H7 (cell line): Measurements from ENCODE around the gene SPATA2L. TPM values are rescaled to one million over a fixed set of nuclear protein-coding genes. Genes with fewer than 3 reads are reported as not detected.

ENCODE experiments used
- DNase-seq: peaks from one replicate; pipeline ENCODE4 v3.0.0; 2012
- H3K27me3 ChIP-seq: 2 replicates; pipeline ENCODE4 v1.6.0; 2011; ENCODE audit warnings: mild to moderate bottlenecking, low read length; ENCODE audit not compliant: control insufficient read depth, insufficient read depth
- H3K36me3 ChIP-seq: replicated peaks from 2 replicates; pipeline ENCODE4 v1.5.1; 2011; ENCODE audit warnings: low read length; ENCODE audit not compliant: control insufficient read depth, insufficient read depth
- H3K4me3 ChIP-seq: 2 replicates; pipeline ENCODE4 v1.5.1; 2011; ENCODE audit warnings: low read depth, mild to moderate bottlenecking, control low read depth, low read length, moderate library complexity; ENCODE audit not compliant: insufficient read depth
- total RNA-seq: library from RNA; depleted of rRNA; stranded (reverse); fragments of >200 nt; shearing (Covaris generic); gene quantifications from 2 replicates; pipeline ENCODE4 v1.2.3, GENCODE V29; 2014; rRNA removed

Gene SPATA2L
- total RNA-seq, 1 experiment from 2014 or later: 16.0 TPM

DNA sequence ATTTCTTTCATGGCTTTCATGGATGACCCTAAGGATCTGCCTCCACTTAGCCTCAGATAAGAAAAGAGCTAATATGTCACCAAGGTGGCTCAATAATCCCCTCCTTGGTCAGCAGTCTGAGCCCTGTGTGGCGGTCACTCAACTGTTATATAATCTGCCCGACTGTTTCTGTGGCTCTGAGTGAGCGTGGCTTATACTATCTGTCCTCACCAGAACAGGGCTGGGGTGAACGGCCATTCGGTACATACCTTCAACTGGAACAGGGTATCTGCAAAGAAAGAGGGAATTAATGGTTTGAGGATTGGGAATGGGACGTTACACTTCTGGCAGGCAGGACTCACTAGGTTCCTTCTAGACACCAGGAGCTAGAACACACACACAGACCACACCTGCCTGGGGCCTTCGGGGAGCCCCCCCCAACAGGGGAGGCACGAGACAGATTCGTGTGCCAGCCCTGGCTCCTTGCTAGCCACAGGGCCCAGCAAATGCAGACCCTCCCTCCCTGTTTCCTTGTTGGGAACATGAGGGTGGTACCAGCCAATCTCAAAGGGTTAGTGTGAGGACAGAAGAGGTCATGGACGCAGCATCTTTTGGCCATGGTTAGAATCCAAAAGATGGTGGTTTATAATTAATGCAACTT, 47.7 kb downstream of the SPATA2L start:
- Histone ChIP-seq H3K36me3 (no peaks in the 10 kb centered on the region; the same call in 1 of the 2 replicates), H3K4me3 (no peak overlapping the region), H3K27me3 (no peaks in the 10 kb centered on the region)
- no peak for DNase-seq

DNA sequence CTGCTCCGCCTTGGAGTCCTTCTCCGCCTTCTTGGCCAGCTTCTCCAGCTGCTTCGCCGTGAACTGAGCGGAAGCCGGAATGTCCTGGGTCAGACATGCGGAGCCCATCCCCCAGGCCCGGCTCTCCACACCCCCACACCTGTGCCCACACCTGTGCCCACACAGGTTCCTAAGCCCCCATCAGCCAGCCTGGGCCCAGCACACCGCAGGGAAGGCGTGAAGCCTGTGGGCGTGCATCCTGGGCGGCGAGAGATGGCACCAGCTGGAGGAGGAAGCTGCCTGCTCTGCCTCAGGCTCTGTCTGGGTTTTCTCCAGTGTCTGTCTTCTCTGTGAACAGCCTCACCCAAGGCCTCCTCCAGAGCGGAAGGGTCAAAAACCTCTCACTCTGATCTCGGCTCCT, 49.9 kb downstream of the SPATA2L start:
- H3K36me3 ChIP-seq: peaks cover 4% of the 10 kb centered on the region
- no peaks in the 10 kb centered on the region for H3K27me3 ChIP-seq
- DNase-seq: no peak

DNA sequence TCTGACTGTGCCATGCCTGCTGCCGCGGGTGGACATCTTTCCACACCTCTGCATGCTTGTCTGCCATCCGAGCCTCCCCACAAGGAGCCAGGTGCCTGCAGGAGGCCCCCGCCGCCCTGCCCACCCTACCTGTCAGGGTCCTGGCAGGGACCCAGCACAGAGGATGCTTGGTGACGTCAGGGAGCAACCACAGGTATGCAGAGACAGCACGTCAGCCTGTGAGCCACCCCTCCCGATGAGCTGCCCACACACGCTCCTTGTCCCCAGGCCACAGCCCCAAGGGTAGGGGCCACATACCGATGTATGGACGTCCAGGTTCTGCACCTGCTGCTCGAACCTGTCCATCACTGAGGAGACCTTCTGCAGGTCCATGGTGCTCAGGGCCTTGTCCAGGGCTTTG, 54.6 kb downstream of the SPATA2L start:
- Histone ChIP-seq H3K27me3 (no peaks in the 10 kb centered on the region), H3K36me3 (peaks cover 7% of the 10 kb centered on the region), H3K4me3 (no peak overlapping the region)
- no peak for DNase-seq

More for the DNA sequence above, 49.9 kb downstream of the SPATA2L start:
- no peak overlapping the region for H3K4me3 ChIP-seq

Other genes with a start within 250 kb of the SPATA2L start
- 54.4 and 77.3 TPM in 2 replicates for gene ANKRD11, start 211.1 kb downstream of the SPATA2L start, total RNA-seq
- 120 and 161 TPM in 2 replicates for gene SPG7, start 193.3 kb downstream of the SPATA2L start, total RNA-seq
- gene RPL13, start 141.0 kb downstream of the SPATA2L start, total RNA-seq: 6,334 and 6,497 TPM in 2 replicates
- 5.9 and 11.8 TPM in 2 replicates for gene CPNE7, start 125.9 kb downstream of the SPATA2L start, total RNA-seq
- 2.6 and 2.7 TPM in 2 replicates for gene DPEP1, start 88.1 kb downstream of the SPATA2L start, total RNA-seq
- 85.2 and 89.7 TPM in 2 replicates for gene CHMP1A, start 44.0 kb downstream of the SPATA2L start, total RNA-seq
- 5.5 and 7.0 TPM in 2 replicates for gene SPATA33, start 43.9 kb downstream of the SPATA2L start, total RNA-seq
- 36.5 and 45.0 TPM in 2 replicates for gene CDK10, start 15.0 kb downstream of the SPATA2L start, total RNA-seq
- gene VPS9D1, start 19.2 kb upstream of the SPATA2L start, total RNA-seq: 1.9 and 4.5 TPM in 2 replicates
- 8.0 and 11.4 TPM in 2 replicates for gene ZNF276, start 19.8 kb upstream of the SPATA2L start, total RNA-seq
- gene FANCA, start 114.9 kb upstream of the SPATA2L start, total RNA-seq: 51.9 and 52.0 TPM in 2 replicates
- 8.2 and 9.6 TPM in 2 replicates for gene SPIRE2, start 126.8 kb upstream of the SPATA2L start, total RNA-seq
- 70.5 and 71.8 TPM in 2 replicates for gene TCF25, start 171.9 kb upstream of the SPATA2L start, total RNA-seq
- 5.6 and 6.5 TPM in 2 replicates for gene MC1R, start 217.2 kb upstream of the SPATA2L start, total RNA-seq
- gene TUBB3, start 221.6 kb upstream of the SPATA2L start, total RNA-seq: 390 and 607 TPM in 2 replicates
- 65.0 and 67.2 TPM in 2 replicates for gene DEF8, start 247.1 kb upstream of the SPATA2L start, total RNA-seq